GM12872 (cell line): Measurements from ENCODE around the gene ABRAXAS1.

Experiments
- CTCF ChIP-seq: IDR thresholded peaks from 3 replicates; pipeline ENCODE4 v1.5.1; 2011; ENCODE audit warnings: low read depth, mild to moderate bottlenecking, low read length, moderate library complexity; ENCODE audit not compliant: insufficient read depth

Gene ABRAXAS1

GRCh38 chr4:83484500-83485461, at the start of gene ABRAXAS1:
Gene ABRAXAS1 (minus strand): TSS chr4:83485100. CDS start chr4:83485072, 28 bp downstream.
- TF ChIP-seq CTCF = no peak

GRCh38 chr4:83527671-83528070, 42.8 kb upstream of the ABRAXAS1 start:
- no peak for TF ChIP-seq CTCF

- TF ChIP-seq CTCF = no peak
These were observed 37.3 kb upstream of the ABRAXAS1 start for GRCh38 chr4:83522239-83522638.

- no peak for TF ChIP-seq CTCF
These were observed 31.3 kb upstream of the ABRAXAS1 start for GRCh38 chr4:83516042-83516772.

- TF ChIP-seq CTCF = no peak
These were observed 25.5 kb upstream of the ABRAXAS1 start for GRCh38 chr4:83510442-83510841.

GRCh38 chr4:83509156-83509585, 24.3 kb upstream of the ABRAXAS1 start:
- TF ChIP-seq CTCF = peak; percentile 72

GRCh38 chr4:83504996-83505395, 20.1 kb upstream of the ABRAXAS1 start:
- TF ChIP-seq CTCF = no peak
